Muscle of arm (tissue), 12 donors: ENCODE results near the gene TMX2. TPM values are rescaled to one million over a fixed set of nuclear protein-coding genes. Genes with fewer than 3 reads are reported as not detected.

Experiments used
- polyA plus RNA-seq, 12 donors: library from polyadenylated mRNA; unstranded; fragments of 120-200 nt; gene quantifications; one replicate each; pipeline ENCODE4 v1.2.1, GENCODE V29; 2013; ENCODE audit not compliant: insufficient read length in 12 of 12

The TMX2 gene
- polyA plus RNA-seq, 12 donors: 45.9 to 77.3 (median 59.3) TPM; not detected in 1

Other genes starting within 250 kb of the TMX2 start
- gene SLC43A1, start 196.9 kb upstream of the TMX2 start, polyA plus RNA-seq: 10 to 100 TPM in 6 of 12 donors, 1 to 10 TPM in 5, not detected in 1; 6.7 to 27.7 (median 11.8) TPM
- gene TIMM10, start 181.8 kb upstream of the TMX2 start, polyA plus RNA-seq: 10 to 100 TPM in 11 of 12 donors, not detected in 1; 25.3 to 71.9 (median 38.1) TPM
- gene SMTNL1, start 175.0 kb upstream of the TMX2 start, polyA plus RNA-seq: 100 to 1,000 TPM in 11 of 12 donors, 10 to 100 TPM in 1; 63.6 to 366 (median 189) TPM
- 10 to 100 TPM in 11 of 12 donors, not detected in 1; 18.6 to 30.6 (median 24.4) TPM for gene UBE2L6, start 144.9 kb upstream of the TMX2 start, polyA plus RNA-seq
- gene SERPING1, start 114.9 kb upstream of the TMX2 start, polyA plus RNA-seq: 100 to 1,000 TPM in 4 of 12 donors, 10 to 100 TPM in 7, not detected in 1; 74.1 to 187 (median 90.7) TPM
- 1 to 10 TPM in 9 of 12 donors, under 1 TPM in 2, not detected in 1; 0.85 to 3.8 (median 1.7) TPM for gene YPEL4, start 62.7 kb upstream of the TMX2 start, polyA plus RNA-seq
- 10 to 100 TPM in 5 of 12 donors, 1 to 10 TPM in 6, not detected in 1; 7.8 to 17.7 (median 9.8) TPM for gene CLP1, start 54.8 kb upstream of the TMX2 start, polyA plus RNA-seq
- gene ZDHHC5, start 44.5 kb upstream of the TMX2 start, polyA plus RNA-seq: 10 to 100 TPM in 11 of 12 donors, not detected in 1; 26.4 to 41.8 (median 31.3) TPM
- gene MED19, start 378 bp upstream of the TMX2 start, polyA plus RNA-seq: 10 to 100 TPM in 11 of 12 donors, not detected in 1; 10.5 to 22.6 (median 12.8) TPM
- gene SELENOH, start 28.9 kb downstream of the TMX2 start, polyA plus RNA-seq: 10 to 100 TPM in 11 of 12 donors, not detected in 1; 47.2 to 87.4 (median 69.6) TPM
- gene BTBD18, start 39.2 kb downstream of the TMX2 start, polyA plus RNA-seq: under 1 TPM in 9 of 12 donors, not detected in 3; 0.07 to 0.30 (median 0.13) TPM
- gene CTNND1, start 49.2 kb downstream of the TMX2 start, polyA plus RNA-seq: 100 to 1,000 TPM; 112 to 846 (median 143) TPM